SK-N-SH (cell line): ENCODE data around the gene CCDC27. TPM values are rescaled to one million over a fixed set of nuclear protein-coding genes. Genes with fewer than 3 reads are reported as not detected.

ENCODE experiments used
- CTCF ChIA-PET: fragments of 300-600, 350-600 bp; formaldehyde crosslinking; extraction: SDS; loops from one replicate; lab custom pipeline; 2021; lab: Yijun Ruan, JAX
- POLR2A ChIA-PET: fragments of 350-600 bp; sonication (Branson Sonifier 250); formaldehyde crosslinking; extraction: SDS; loops from one replicate; lab custom pipeline; 2020; ENCODE audit warnings: antibody characterized with exemption, inconsistent platforms; lab: Yijun Ruan, JAX
- DNase-seq: peaks from one replicate; pipeline ENCODE4 v3.0.0; 2012
- H2AFZ ChIP-seq: fragments of 200-600 bp; sonication (generic); 2 replicates; pipeline ENCODE4 v1.8.1; 2016; ENCODE audit warnings: antibody characterized with exemption, mild to moderate bottlenecking, low read depth
- H3F3A ChIP-seq: fragments of 200-600 bp; sonication (generic); replicated peaks from 2 replicates; pipeline ENCODE3; 2016; ENCODE audit warnings: antibody characterized with exemption, mild to moderate bottlenecking; ENCODE audit not compliant: insufficient read depth
- H3K27ac ChIP-seq, 2 experiments: fragments of 200-500 bp in 1 of 2; fragments of 200-600 bp in 1 of 2; sonication (Bioruptor generic) in 1 of 2; sonication (generic), shearing (Covaris generic) in 1 of 2; 2 replicates each; pipeline versions ENCODE4 v1.5.1 to v1.6.1; 2014 to 2016; ENCODE audit warnings: low read depth in 2 of 2, inconsistent platforms in 1 of 2, low read length in 1 of 2, mild to moderate bottlenecking in 1 of 2, mixed read lengths in 1 of 2
- H3K27me3 ChIP-seq: fragments of 200-600 bp; sonication (generic), shearing (Covaris generic); 2 replicates; pipeline ENCODE4 v1.6.1; 2016; ENCODE audit warnings: mixed run types; ENCODE audit not compliant: insufficient read depth
- H3K36me3 ChIP-seq, 2 experiments: fragments of 200-500 bp in 1 of 2; fragments of 200-600 bp in 1 of 2; sonication (Bioruptor generic) in 1 of 2; sonication (generic) in 1 of 2; replicated peaks in 1 of 2; 2 replicates each; pipeline versions ENCODE3 to v1.5.1; 2014 to 2016; ENCODE audit warnings: low read length in 1 of 2, mild to moderate bottlenecking in 1 of 2; ENCODE audit not compliant: insufficient read depth in 2 of 2, control insufficient read depth in 1 of 2
- H3K4me1 ChIP-seq, 2 experiments: fragments of 200-500 bp in 1 of 2; fragments of 200-600 bp in 1 of 2; sonication (Bioruptor generic) in 1 of 2; sonication (generic), shearing (Covaris generic) in 1 of 2; 2 replicates each; pipeline versions ENCODE4 v1.5.1 to v1.6.1; 2014 to 2016; ENCODE audit warnings: low read depth in 1 of 2, low read length in 1 of 2, mixed run types in 1 of 2; ENCODE audit not compliant: insufficient read depth in 2 of 2, control insufficient read depth in 1 of 2
- H3K4me2 ChIP-seq: fragments of 200-600 bp; sonication (generic), shearing (Covaris generic); 2 replicates; pipeline ENCODE4 v1.6.1; 2017; ENCODE audit warnings: mixed run types
- H3K4me3 ChIP-seq, 2 experiments: fragments of 200-500 bp in 1 of 2; fragments of 200-600 bp in 1 of 2; sonication (Bioruptor generic) in 1 of 2; sonication (generic), shearing (Covaris generic) in 1 of 2; 2 replicates each; pipeline versions ENCODE4 v1.5.1 to v1.8.1; 2014 to 2016; ENCODE audit warnings: low read depth in 2 of 2, inconsistent platforms in 1 of 2, low read length in 1 of 2, mild to moderate bottlenecking in 1 of 2, mixed read lengths in 1 of 2, moderate library complexity in 1 of 2
- H3K79me2 ChIP-seq: fragments of 200-600 bp; sonication (generic); 2 replicates; pipeline ENCODE4 v1.8.1; 2017; ENCODE audit warnings: mild to moderate bottlenecking; ENCODE audit not compliant: insufficient read depth
- H3K9ac ChIP-seq: fragments of 200-600 bp; sonication (generic); 2 replicates; pipeline ENCODE4 v1.6.1; 2017; ENCODE audit warnings: mixed run types
- H3K9me2 ChIP-seq: fragments of 200-600 bp; sonication (generic); 2 replicates; pipeline ENCODE4 v1.6.1; 2017; ENCODE audit warnings: mixed run types
- H3K9me3 ChIP-seq: fragments of 200-600 bp; sonication (generic); 2 replicates; pipeline ENCODE4 v1.6.1; 2017; ENCODE audit warnings: mixed run types, mild to moderate bottlenecking, moderate library complexity
- H4K20me1 ChIP-seq: fragments of 200-600 bp; sonication (generic); 2 replicates; pipeline ENCODE4 v1.6.1; 2017; ENCODE audit warnings: mild to moderate bottlenecking, mixed run types; ENCODE audit not compliant: insufficient read depth
- ELF1 ChIP-seq: IDR thresholded peaks from 2 replicates; pipeline ENCODE4 v1.4.0; 2012
- EP300 ChIP-seq, 2 experiments: IDR thresholded peaks; 2 replicates each; pipeline versions ENCODE4 v1.4.0 to v1.6.1; 2012; ENCODE audit warnings: borderline replicate concordance in 1 of 2, low read depth in 1 of 2, low read length in 1 of 2
- FOSL2 ChIP-seq: IDR thresholded peaks from 2 replicates; pipeline ENCODE4 v1.4.0; 2012; ENCODE audit warnings: low read depth, mild to moderate bottlenecking, moderate library complexity, borderline replicate concordance
- GABPA ChIP-seq: IDR thresholded peaks from 2 replicates; pipeline ENCODE4 v1.4.0; 2012; ENCODE audit warnings: low read depth, mild to moderate bottlenecking
- JUND ChIP-seq: IDR thresholded peaks from 2 replicates; pipeline ENCODE4 v1.4.0; 2012
- MEF2A ChIP-seq: IDR thresholded peaks from 2 replicates; pipeline ENCODE4 v1.4.0; 2012; ENCODE audit warnings: low read depth, borderline replicate concordance
- MXI1 ChIP-seq: IDR thresholded peaks from 2 replicates; pipeline ENCODE4 v1.6.1; 2012; ENCODE audit warnings: mild to moderate bottlenecking, low read depth, low read length, improper control_type of control experiment
- NRF1 ChIP-seq: IDR thresholded peaks from 2 replicates; pipeline ENCODE4 v1.6.1; 2012; ENCODE audit warnings: low read depth, mild to moderate bottlenecking, low read length
- POLR2AphosphoS5 ChIP-seq: IDR thresholded peaks from 2 replicates; pipeline ENCODE4 v1.6.1; 2012; ENCODE audit warnings: low read depth, low read length
- SIN3A ChIP-seq: IDR thresholded peaks from 2 replicates; pipeline ENCODE4 v1.6.1; 2012; ENCODE audit warnings: low read depth, mild to moderate bottlenecking, low read length, moderate library complexity, borderline replicate concordance
- SMC3 ChIP-seq: IDR thresholded peaks from 2 replicates; pipeline ENCODE4 v1.6.1; 2012; ENCODE audit warnings: low read depth, low read length, improper control_type of control experiment
- WGBS: methylation state at CpG from one replicate; pipeline ENCODE4 v1.1.6; 2017; ENCODE audit warnings: low lambda C conversion rate; 5-methylcytosine and 5-hydroxymethylcytosine counted together
- polyA plus RNA-seq, 3 experiments: library from polyadenylated mRNA; depleted of rRNA; stranded (reverse); fragments of >200 nt; gene quantifications; 2 replicates each; pipeline ENCODE4 v1.2.3, GENCODE V29; 2012
- TF ChIP-seq, protein P1 (sequence below): fragments of 200-600 bp; sonication (generic); IDR thresholded peaks from 2 replicates; pipeline ENCODE4 v1.6.1; 2017; ENCODE audit warnings: antibody characterized with exemption, mild to moderate bottlenecking, moderate library complexity
- TF ChIP-seq, protein P2 (sequence below): IDR thresholded peaks from 2 replicates; pipeline ENCODE4 v1.4.0; 2012; ENCODE audit warnings: low read depth, borderline replicate concordance
- TF ChIP-seq, protein P3 (sequence below): IDR thresholded peaks from 2 replicates; pipeline ENCODE4 v1.4.0; 2012; ENCODE audit warnings: low read depth, borderline replicate concordance
- TF ChIP-seq, protein P4 (sequence below): IDR thresholded peaks from 2 replicates; pipeline ENCODE4 v1.6.1; 2012; ENCODE audit warnings: mild to moderate bottlenecking, low read depth, low read length, moderate library complexity

Gene CCDC27
- polyA plus RNA-seq, 1 of the 3 experiments (the other 2 are of a cell fraction) = not detected

DNA sequence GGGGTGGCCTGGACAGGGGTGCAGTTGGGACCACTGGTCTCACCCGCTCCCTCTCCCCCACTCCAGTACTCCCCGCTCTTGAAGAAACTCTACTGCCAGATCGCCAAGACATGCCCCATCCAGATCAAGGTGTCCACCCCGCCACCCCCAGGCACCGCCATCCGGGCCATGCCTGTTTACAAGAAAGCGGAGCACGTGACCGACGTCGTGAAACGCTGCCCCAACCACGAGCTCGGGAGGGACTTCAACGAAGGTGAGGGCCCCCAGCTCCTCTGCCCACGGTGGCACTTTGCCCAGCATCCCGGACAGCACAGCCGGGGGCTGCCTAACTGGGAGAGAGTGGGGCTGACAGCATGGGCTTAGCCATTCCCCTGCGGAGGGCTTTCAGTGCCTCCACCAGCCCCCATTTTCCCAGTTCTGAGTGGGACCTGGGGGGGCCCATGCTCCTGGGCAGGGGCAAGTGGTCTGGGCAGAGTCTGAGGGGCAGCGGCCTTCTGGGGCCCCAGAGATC, 30.2 kb upstream of the CCDC27 start:
- H3K27ac ChIP-seq = peak overlapping the region in 1 of 2 experiments; percentile 97; a peak in 1 of 4 replicates
- no peaks in the 10 kb centered on the region for H4K20me1 ChIP-seq
- H3K9me3 ChIP-seq = no peaks in the 10 kb centered on the region
- peaks cover 0 to 57% of the 10 kb centered on the region in 2 experiments; a peak in 1 of 4 replicates for H3K4me1 ChIP-seq
- H2AFZ ChIP-seq = no peak overlapping the region
- H3K9me2 ChIP-seq = no peaks in the 10 kb centered on the region
- H3K4me3 ChIP-seq = no peak overlapping the region
- TF ChIP-seq, protein P1, sequence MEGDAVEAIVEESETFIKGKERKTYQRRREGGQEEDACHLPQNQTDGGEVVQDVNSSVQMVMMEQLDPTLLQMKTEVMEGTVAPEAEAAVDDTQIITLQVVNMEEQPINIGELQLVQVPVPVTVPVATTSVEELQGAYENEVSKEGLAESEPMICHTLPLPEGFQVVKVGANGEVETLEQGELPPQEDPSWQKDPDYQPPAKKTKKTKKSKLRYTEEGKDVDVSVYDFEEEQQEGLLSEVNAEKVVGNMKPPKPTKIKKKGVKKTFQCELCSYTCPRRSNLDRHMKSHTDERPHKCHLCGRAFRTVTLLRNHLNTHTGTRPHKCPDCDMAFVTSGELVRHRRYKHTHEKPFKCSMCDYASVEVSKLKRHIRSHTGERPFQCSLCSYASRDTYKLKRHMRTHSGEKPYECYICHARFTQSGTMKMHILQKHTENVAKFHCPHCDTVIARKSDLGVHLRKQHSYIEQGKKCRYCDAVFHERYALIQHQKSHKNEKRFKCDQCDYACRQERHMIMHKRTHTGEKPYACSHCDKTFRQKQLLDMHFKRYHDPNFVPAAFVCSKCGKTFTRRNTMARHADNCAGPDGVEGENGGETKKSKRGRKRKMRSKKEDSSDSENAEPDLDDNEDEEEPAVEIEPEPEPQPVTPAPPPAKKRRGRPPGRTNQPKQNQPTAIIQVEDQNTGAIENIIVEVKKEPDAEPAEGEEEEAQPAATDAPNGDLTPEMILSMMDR = no peak
- no peak for TF ChIP-seq SMC3
- TF ChIP-seq FOSL2 = no peak
- TF ChIP-seq, protein P2, sequence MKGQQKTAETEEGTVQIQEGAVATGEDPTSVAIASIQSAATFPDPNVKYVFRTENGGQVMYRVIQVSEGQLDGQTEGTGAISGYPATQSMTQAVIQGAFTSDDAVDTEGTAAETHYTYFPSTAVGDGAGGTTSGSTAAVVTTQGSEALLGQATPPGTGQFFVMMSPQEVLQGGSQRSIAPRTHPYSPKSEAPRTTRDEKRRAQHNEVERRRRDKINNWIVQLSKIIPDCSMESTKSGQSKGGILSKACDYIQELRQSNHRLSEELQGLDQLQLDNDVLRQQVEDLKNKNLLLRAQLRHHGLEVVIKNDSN = no peak
- no peak for TF ChIP-seq EP300 (IDR thresholded peaks at IDR 0.05; ENCODE audit: borderline replicate concordance in 1 of 2, low read depth in 1 of 2, low read length in 1 of 2)
- no peak for TF ChIP-seq NRF1
- TF ChIP-seq MEF2A = no peak
- no peak for TF ChIP-seq GABPA
- TF ChIP-seq MXI1 = no peak
- TF ChIP-seq SIN3A = no peak
- TF ChIP-seq JUND = no peak
- TF ChIP-seq POLR2AphosphoS5 = no peak
- TF ChIP-seq, protein P3, sequence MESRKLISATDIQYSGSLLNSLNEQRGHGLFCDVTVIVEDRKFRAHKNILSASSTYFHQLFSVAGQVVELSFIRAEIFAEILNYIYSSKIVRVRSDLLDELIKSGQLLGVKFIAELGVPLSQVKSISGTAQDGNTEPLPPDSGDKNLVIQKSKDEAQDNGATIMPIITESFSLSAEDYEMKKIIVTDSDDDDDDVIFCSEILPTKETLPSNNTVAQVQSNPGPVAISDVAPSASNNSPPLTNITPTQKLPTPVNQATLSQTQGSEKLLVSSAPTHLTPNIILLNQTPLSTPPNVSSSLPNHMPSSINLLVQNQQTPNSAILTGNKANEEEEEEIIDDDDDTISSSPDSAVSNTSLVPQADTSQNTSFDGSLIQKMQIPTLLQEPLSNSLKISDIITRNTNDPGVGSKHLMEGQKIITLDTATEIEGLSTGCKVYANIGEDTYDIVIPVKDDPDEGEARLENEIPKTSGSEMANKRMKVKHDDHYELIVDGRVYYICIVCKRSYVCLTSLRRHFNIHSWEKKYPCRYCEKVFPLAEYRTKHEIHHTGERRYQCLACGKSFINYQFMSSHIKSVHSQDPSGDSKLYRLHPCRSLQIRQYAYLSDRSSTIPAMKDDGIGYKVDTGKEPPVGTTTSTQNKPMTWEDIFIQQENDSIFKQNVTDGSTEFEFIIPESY = no peak
- TF ChIP-seq ELF1 = no peak
- TF ChIP-seq, protein P4, sequence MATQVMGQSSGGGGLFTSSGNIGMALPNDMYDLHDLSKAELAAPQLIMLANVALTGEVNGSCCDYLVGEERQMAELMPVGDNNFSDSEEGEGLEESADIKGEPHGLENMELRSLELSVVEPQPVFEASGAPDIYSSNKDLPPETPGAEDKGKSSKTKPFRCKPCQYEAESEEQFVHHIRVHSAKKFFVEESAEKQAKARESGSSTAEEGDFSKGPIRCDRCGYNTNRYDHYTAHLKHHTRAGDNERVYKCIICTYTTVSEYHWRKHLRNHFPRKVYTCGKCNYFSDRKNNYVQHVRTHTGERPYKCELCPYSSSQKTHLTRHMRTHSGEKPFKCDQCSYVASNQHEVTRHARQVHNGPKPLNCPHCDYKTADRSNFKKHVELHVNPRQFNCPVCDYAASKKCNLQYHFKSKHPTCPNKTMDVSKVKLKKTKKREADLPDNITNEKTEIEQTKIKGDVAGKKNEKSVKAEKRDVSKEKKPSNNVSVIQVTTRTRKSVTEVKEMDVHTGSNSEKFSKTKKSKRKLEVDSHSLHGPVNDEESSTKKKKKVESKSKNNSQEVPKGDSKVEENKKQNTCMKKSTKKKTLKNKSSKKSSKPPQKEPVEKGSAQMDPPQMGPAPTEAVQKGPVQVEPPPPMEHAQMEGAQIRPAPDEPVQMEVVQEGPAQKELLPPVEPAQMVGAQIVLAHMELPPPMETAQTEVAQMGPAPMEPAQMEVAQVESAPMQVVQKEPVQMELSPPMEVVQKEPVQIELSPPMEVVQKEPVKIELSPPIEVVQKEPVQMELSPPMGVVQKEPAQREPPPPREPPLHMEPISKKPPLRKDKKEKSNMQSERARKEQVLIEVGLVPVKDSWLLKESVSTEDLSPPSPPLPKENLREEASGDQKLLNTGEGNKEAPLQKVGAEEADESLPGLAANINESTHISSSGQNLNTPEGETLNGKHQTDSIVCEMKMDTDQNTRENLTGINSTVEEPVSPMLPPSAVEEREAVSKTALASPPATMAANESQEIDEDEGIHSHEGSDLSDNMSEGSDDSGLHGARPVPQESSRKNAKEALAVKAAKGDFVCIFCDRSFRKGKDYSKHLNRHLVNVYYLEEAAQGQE = no peak
- WGBS = 76% methylated on average over 6 of the region's 20 CpGs
- CTCF ChIA-PET = interaction anchor here (0.9 to 16.2 kb wide), 7 partner anchors 9 to 269 kb away, joined by 3 to 369 read pairs (median 5); no protein-coding TSS in a partner anchor
- no peaks in the 10 kb centered on the region for H3K27me3 ChIP-seq
- H3K4me2 ChIP-seq = no peak overlapping the region
- H3K9ac ChIP-seq = no peak overlapping the region
- POLR2A ChIA-PET = interaction anchor here (1.3 kb wide), 1 partner anchor 9 kb away, joined by 4 read pairs; no protein-coding TSS in a partner anchor
- DNase-seq = no peak
- H3K79me2 ChIP-seq = no peaks in the 10 kb centered on the region
- no peaks in the 10 kb centered on the region for H3K36me3 ChIP-seq
- H3F3A ChIP-seq = no peaks in the 10 kb centered on the region
